H1 (cell line): ENCODE measurements around the gene VAPA. TPM values are rescaled to one million over a fixed set of nuclear protein-coding genes. Genes with fewer than 3 reads are reported as not detected.
A peak's percentile ranks its signal among the peaks of the same experiment; 100 is the strongest.

ENCODE experiments used
- BACH1 ChIP-seq: IDR thresholded peaks from 2 replicates; pipeline ENCODE4 v1.6.1; 2012; ENCODE audit warnings: low read length, improper control_type of control experiment
- CHD7 ChIP-seq: fragments of 300-600 bp; sonication (generic); IDR thresholded peaks from 2 replicates; pipeline ENCODE4 v1.7.1; 2012; ENCODE audit warnings: low read length, moderate library complexity, mild to moderate bottlenecking, inconsistent platforms; ENCODE audit not compliant: insufficient replicate concordance
- HDAC2 ChIP-seq, 2 experiments: fragments of 300-600 bp in 1 of 2; sonication (generic) in 1 of 2; IDR thresholded peaks; 2 replicates each; pipeline ENCODE4 v1.6.1; 2011 to 2012; ENCODE audit warnings: low read depth in 2 of 2, low read length in 2 of 2, mild to moderate bottlenecking in 2 of 2, moderate library complexity in 2 of 2, borderline replicate concordance in 1 of 2, inconsistent platforms in 1 of 2
- RFX5 ChIP-seq: IDR thresholded peaks from 2 replicates; pipeline ENCODE4 v1.6.1; 2011; ENCODE audit warnings: low read depth, low read length, improper control_type of control experiment, borderline replicate concordance
- polyA plus RNA-seq, 7 experiments: library from polyadenylated mRNA; depleted of rRNA in 3 of 7; stranded (reverse) in 5 of 7; unstranded in 2 of 7; fragments of >200 nt in 5 of 7; fragments of 200-250 nt in 2 of 7; gene quantifications; 1 replicate in 5 of 7; 2 replicates in 1 of 7; 4 replicates in 1 of 7; pipeline versions ENCODE4 v1.2.1 to v1.2.3, GENCODE V29; 2011 to 2013; ENCODE audit warnings: missing spikeins in 2 of 7, mixed read lengths in 2 of 7
- total RNA-seq: library from RNA; stranded (reverse); fragmentation: NEBNext Ultra II Directional; extraction: Animal tissue kit (Norgen Biotek cat#: 25700); gene quantifications from 2 replicates; pipeline ENCODE4 v1.2.1, GENCODE V29; 2021

Gene VAPA
- total and polyA plus RNA-seq, 2 of the 8 experiments (the other 6 are each of a cell fraction or from before 2014, with no cell fraction given) = 79.7 to 130 TPM

GRCh38 chr18:9913526-9914333 lies at the start of gene VAPA (continued):
- TF ChIP-seq CHD7 = no peak
- TF ChIP-seq BACH1 = no peak; the same call in none of the 2 replicates
- no peak for TF ChIP-seq RFX5
- peak in 1 of 2 experiments; percentile 84; a peak in 1 of 4 replicates for TF ChIP-seq HDAC2 (IDR thresholded peaks at IDR 0.05; ENCODE audit: borderline replicate concordance in 1 of 2, low read depth in 2 of 2, low read length in 2 of 2)
